ENCODE results near the gene MMP25. TPM values are rescaled to one million over a fixed set of nuclear protein-coding genes. Genes with fewer than 3 reads are reported as not detected.
A peak's percentile ranks its signal among the peaks of the same experiment; 100 is the strongest.

The MMP25 gene
- polyA plus RNA-seq, 3 donors, result 0.71 to 26.6 (median 2.6) TPM

DNA sequence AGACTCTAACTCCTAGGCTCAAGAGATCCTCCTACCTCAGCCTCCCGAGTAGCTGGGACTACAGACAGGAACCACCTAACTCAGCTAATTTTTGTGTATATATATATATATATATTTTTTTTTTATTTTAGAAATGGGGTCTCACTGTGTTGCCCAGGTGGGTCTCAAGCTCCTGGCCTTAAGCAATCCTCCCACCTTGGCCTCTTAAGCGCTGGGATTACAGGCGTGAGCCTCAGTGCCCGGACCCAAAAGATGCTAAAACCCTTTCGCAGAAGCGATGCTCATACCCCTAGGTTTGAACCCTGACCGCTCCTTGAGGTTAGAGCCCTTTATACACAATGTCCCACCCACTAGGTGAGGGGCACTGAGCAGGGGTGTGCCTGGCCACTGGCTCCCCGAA is 35.9 kb upstream of the MMP25 start:
- Mint-ChIP-seq H3K27ac (no peak overlapping the region), H3K4me3 (no peak overlapping the region), H3K36me3 (peaks cover 5 to 6% of the 10 kb centered on the region in 2 donors), H3K4me1 (peaks cover 46% of the 10 kb centered on the region), H3K9me3 (peaks cover 0 to 2% (median 0%) of the 10 kb centered on the region in 7 donors), H3K27me3 (ENCODE audit: low read depth in 3 of 3) (peaks cover 28 to 41% (median 31%) of the 10 kb centered on the region in 3 donors)
- TF ChIP-seq, protein P1, sequence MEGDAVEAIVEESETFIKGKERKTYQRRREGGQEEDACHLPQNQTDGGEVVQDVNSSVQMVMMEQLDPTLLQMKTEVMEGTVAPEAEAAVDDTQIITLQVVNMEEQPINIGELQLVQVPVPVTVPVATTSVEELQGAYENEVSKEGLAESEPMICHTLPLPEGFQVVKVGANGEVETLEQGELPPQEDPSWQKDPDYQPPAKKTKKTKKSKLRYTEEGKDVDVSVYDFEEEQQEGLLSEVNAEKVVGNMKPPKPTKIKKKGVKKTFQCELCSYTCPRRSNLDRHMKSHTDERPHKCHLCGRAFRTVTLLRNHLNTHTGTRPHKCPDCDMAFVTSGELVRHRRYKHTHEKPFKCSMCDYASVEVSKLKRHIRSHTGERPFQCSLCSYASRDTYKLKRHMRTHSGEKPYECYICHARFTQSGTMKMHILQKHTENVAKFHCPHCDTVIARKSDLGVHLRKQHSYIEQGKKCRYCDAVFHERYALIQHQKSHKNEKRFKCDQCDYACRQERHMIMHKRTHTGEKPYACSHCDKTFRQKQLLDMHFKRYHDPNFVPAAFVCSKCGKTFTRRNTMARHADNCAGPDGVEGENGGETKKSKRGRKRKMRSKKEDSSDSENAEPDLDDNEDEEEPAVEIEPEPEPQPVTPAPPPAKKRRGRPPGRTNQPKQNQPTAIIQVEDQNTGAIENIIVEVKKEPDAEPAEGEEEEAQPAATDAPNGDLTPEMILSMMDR (IDR thresholded peaks at IDR 0.05), result no peak
- H4K20me1 ChIP-seq (ENCODE audit: insufficient read depth, low read length), result no peaks in the 10 kb centered on the region
- no peak overlapping the region for H2AFZ ChIP-seq (ENCODE audit: insufficient read depth, low read depth, low read length, poor library complexity, severe bottlenecking)
- H3K4me1 ChIP-seq (ENCODE audit: control insufficient read depth in 1 of 2, insufficient read depth in 2 of 2, low read length in 2 of 2), result peaks cover 41 to 47% of the 10 kb centered on the region in 2 donors
- no peaks in the 10 kb centered on the region for H3K9me3 ChIP-seq (replicated peaks in 1 of 2; ENCODE audit: control insufficient read depth in 1 of 2, insufficient read depth in 1 of 2, low read length in 2 of 2)
- no peaks in the 10 kb centered on the region for H3K36me3 ChIP-seq (replicated peaks in 1 of 2; ENCODE audit: control insufficient read depth in 1 of 2, insufficient read depth in 2 of 2, low read length in 2 of 2)
- 97% methylated on average over 6 of the region's 8 CpGs for WGBS (ENCODE audit: insufficient coverage)
- H3K4me2 ChIP-seq (replicated peaks; ENCODE audit: extremely low read depth, low read length, poor library complexity, severe bottlenecking), result no peak overlapping the region
- H3K9ac ChIP-seq (ENCODE audit: insufficient read depth, low read length, poor library complexity, severe bottlenecking), result no peak overlapping the region
- H3K4me3 ChIP-seq (replicated peaks in 1 of 3; ENCODE audit: low read depth in 2 of 3, low read length in 3 of 3), result no peak overlapping the region
- intact Hi-C loops (cut with micrococcal nuclease), result no loop called here
- no peaks in the 10 kb centered on the region for H3K79me2 ChIP-seq (ENCODE audit: insufficient read depth, low read length)
- H3K27ac ChIP-seq (ENCODE audit: low read depth in 1 of 2, low read length in 2 of 2), result no peak overlapping the region
- DNase-seq, result no peak
- peaks cover 0 to 31% of the 10 kb centered on the region in 2 donors for H3K27me3 ChIP-seq (ENCODE audit: control insufficient read depth in 2 of 2, insufficient read depth in 2 of 2, low read length in 2 of 2)

DNA sequence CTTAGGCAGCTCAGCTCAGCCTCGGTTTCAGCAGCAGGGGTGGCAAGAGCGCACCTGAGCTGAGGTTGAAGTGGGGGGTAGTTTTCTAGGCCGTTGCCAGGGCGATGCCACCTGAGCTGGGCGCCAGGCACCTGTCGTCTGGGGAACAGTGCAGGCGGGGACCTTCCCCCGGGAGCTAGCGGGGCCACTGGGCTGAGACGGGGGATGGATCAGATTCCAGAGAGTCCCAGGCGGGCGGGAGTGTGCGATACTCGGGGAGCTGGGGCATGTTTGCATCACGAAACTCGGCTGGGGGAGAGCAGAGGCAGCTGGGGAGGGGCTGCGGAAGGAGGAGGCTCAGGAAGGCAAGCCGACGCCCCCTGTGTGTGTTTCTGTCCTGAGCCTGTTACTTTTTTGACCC is 34.1 kb upstream of the MMP25 start:
- DNase-seq, result no peak
- Histone ChIP-seq H3K9me3 (replicated peaks in 1 of 2; ENCODE audit: control insufficient read depth in 1 of 2, insufficient read depth in 1 of 2, low read length in 2 of 2) (no peaks in the 10 kb centered on the region), H3K36me3 (replicated peaks in 1 of 2; ENCODE audit: control insufficient read depth in 1 of 2, insufficient read depth in 2 of 2, low read length in 2 of 2) (no peaks in the 10 kb centered on the region), H3K4me2 (replicated peaks; ENCODE audit: extremely low read depth, low read length, poor library complexity, severe bottlenecking) (no peak overlapping the region), H3K27me3 (ENCODE audit: control insufficient read depth in 2 of 2, insufficient read depth in 2 of 2, low read length in 2 of 2) (peaks cover 0 to 35% of the 10 kb centered on the region in 2 donors), H3K4me1 (ENCODE audit: control insufficient read depth in 1 of 2, insufficient read depth in 2 of 2, low read length in 2 of 2) (peaks cover 23 to 30% of the 10 kb centered on the region in 2 donors), H3K79me2 (ENCODE audit: insufficient read depth, low read length) (no peaks in the 10 kb centered on the region), H4K20me1 (ENCODE audit: insufficient read depth, low read length) (no peaks in the 10 kb centered on the region), H3K27ac (ENCODE audit: low read depth in 1 of 2, low read length in 2 of 2) (no peak overlapping the region), H2AFZ (ENCODE audit: insufficient read depth, low read depth, low read length, poor library complexity, severe bottlenecking) (no peak overlapping the region), H3K4me3 (replicated peaks in 1 of 3; ENCODE audit: low read depth in 2 of 3, low read length in 3 of 3) (no peak overlapping the region), H3K9ac (ENCODE audit: insufficient read depth, low read length, poor library complexity, severe bottlenecking) (no peak overlapping the region)
- peak overlapping the region in 1 of 2 donors; percentile 67 for H3K4me3 Mint-ChIP-seq
- TF ChIP-seq, protein P1 (IDR thresholded peaks at IDR 0.05), result no peak
- no peak overlapping the region for H3K27ac Mint-ChIP-seq
- peaks cover 30% of the 10 kb centered on the region for H3K4me1 Mint-ChIP-seq
- WGBS (ENCODE audit: insufficient coverage), result 47% methylated on average over 17 of the region's 19 CpGs
- H3K9me3 Mint-ChIP-seq, result peaks cover 0 to 2% (median 0%) of the 10 kb centered on the region in 7 donors
- intact Hi-C loops (cut with micrococcal nuclease), result no loop called here
- peaks cover 32 to 47% (median 36%) of the 10 kb centered on the region in 3 donors for H3K27me3 Mint-ChIP-seq (ENCODE audit: low read depth in 3 of 3)
- H3K36me3 Mint-ChIP-seq, result no peaks in the 10 kb centered on the region
